ENCODE data around the gene SLC24A4. TPM values are rescaled to one million over a fixed set of nuclear protein-coding genes. Genes with fewer than 3 reads are reported as not detected.

SLC24A4 gene
- total RNA-seq, 1 donor from 2014 or later = 0.82 TPM

- no peaks in the 10 kb centered on the region for H3K36me3 Mint-ChIP-seq
- DNase-seq (ENCODE audit: extremely low spot score, unreplicated experiment) = no peak
- H3K9me3 Mint-ChIP-seq = peaks cover 15% of the 10 kb centered on the region
- peaks cover 12% of the 10 kb centered on the region for H3K27me3 Mint-ChIP-seq
- no peak overlapping the region for H3K4me3 Mint-ChIP-seq
- H3K27ac Mint-ChIP-seq = no peak overlapping the region
- H3K4me1 Mint-ChIP-seq (ENCODE audit: unreplicated experiment) = peaks cover 18% of the 10 kb centered on the region
- TF ChIP-seq, protein P1, sequence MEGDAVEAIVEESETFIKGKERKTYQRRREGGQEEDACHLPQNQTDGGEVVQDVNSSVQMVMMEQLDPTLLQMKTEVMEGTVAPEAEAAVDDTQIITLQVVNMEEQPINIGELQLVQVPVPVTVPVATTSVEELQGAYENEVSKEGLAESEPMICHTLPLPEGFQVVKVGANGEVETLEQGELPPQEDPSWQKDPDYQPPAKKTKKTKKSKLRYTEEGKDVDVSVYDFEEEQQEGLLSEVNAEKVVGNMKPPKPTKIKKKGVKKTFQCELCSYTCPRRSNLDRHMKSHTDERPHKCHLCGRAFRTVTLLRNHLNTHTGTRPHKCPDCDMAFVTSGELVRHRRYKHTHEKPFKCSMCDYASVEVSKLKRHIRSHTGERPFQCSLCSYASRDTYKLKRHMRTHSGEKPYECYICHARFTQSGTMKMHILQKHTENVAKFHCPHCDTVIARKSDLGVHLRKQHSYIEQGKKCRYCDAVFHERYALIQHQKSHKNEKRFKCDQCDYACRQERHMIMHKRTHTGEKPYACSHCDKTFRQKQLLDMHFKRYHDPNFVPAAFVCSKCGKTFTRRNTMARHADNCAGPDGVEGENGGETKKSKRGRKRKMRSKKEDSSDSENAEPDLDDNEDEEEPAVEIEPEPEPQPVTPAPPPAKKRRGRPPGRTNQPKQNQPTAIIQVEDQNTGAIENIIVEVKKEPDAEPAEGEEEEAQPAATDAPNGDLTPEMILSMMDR (conservative IDR thresholded peaks at IDR 0.05) = no peak
Measured at GRCh38 chr14:92404018-92404417, 81.1 kb downstream of the SLC24A4 start.

DNA sequence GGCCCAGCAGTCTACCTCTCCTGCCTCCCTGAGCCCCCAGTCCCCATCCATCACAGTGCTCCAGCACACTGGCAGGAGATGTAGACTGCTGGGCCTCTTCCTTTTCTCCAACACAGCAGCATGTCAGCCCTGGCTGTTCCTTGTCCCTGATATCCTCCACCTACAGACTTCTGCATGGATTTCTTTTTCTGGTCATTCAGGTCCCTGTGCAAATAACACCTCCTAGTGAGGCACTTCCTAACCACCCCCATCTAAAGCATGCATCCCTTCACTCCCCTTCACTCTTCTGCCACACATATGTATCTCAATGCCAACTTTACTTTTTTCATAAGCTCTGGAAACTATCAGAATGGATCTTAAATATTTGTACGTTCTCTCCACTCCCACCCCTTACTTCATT, 81.5 kb downstream of the SLC24A4 start:
- no peak overlapping the region for H3K4me3 Mint-ChIP-seq
- H3K9me3 Mint-ChIP-seq = peaks cover 18% of the 10 kb centered on the region
- H3K36me3 Mint-ChIP-seq = no peaks in the 10 kb centered on the region
- peaks cover 20% of the 10 kb centered on the region for H3K4me1 Mint-ChIP-seq (ENCODE audit: unreplicated experiment)
- peak overlapping the region; percentile 11 for H3K27ac Mint-ChIP-seq
- H3K27me3 Mint-ChIP-seq = peaks cover 8% of the 10 kb centered on the region
- no peak for DNase-seq (ENCODE audit: extremely low spot score, unreplicated experiment)
- TF ChIP-seq, protein P1 (conservative IDR thresholded peaks at IDR 0.05) = no peak

- H3K27me3 Mint-ChIP-seq = peaks cover 5% of the 10 kb centered on the region
- H3K27ac Mint-ChIP-seq = no peak overlapping the region
- H3K4me1 Mint-ChIP-seq (ENCODE audit: unreplicated experiment) = peaks cover 20% of the 10 kb centered on the region
- peaks cover 18% of the 10 kb centered on the region for H3K9me3 Mint-ChIP-seq
- TF ChIP-seq, protein P1 (conservative IDR thresholded peaks at IDR 0.05) = no peak
- no peak for DNase-seq (ENCODE audit: extremely low spot score, unreplicated experiment)
- no peak overlapping the region for H3K4me3 Mint-ChIP-seq
- no peaks in the 10 kb centered on the region for H3K36me3 Mint-ChIP-seq
Measured at GRCh38 chr14:92404938-92405337, 82.0 kb downstream of the SLC24A4 start.

DNA sequence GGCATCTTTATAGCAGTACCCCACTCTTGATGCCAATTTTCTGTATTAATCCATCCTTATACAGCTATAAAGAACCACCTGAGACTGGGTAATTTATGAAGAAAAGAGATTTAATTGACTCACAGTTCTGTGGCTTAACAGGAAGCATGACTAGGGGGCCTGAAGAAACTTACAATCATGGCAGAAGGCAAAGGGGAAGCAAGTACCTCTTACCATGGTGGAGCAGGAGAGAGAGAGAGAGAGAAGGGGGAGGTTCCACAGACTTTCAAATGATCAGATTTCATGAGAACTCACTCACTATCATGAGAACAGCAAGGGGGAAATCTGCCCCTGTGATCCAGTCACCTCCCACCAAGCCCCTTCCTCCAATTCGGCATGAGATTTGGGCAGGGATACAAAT, 84.4 kb downstream of the SLC24A4 start:
- DNase-seq (ENCODE audit: extremely low spot score, unreplicated experiment) = no peak
- Mint-ChIP-seq H3K9me3 (peaks cover 18% of the 10 kb centered on the region), H3K36me3 (no peaks in the 10 kb centered on the region), H3K27ac (no peak overlapping the region), H3K4me1 (ENCODE audit: unreplicated experiment) (peaks cover 25% of the 10 kb centered on the region), H3K27me3 (peaks cover 12% of the 10 kb centered on the region), H3K4me3 (no peak overlapping the region)
- TF ChIP-seq, protein P1 (conservative IDR thresholded peaks at IDR 0.05) = no peak

- Mint-ChIP-seq H3K4me3 (no peak overlapping the region), H3K27ac (peak overlapping the region; percentile 12), H3K9me3 (peaks cover 18% of the 10 kb centered on the region), H3K4me1 (ENCODE audit: unreplicated experiment) (peaks cover 31% of the 10 kb centered on the region), H3K27me3 (peaks cover 28% of the 10 kb centered on the region), H3K36me3 (no peaks in the 10 kb centered on the region)
- DNase-seq (ENCODE audit: extremely low spot score, unreplicated experiment) = no peak
- TF ChIP-seq, protein P1 (conservative IDR thresholded peaks at IDR 0.05) = no peak
Measured at GRCh38 chr14:92409043-92409442, 86.1 kb downstream of the SLC24A4 start.

DNA sequence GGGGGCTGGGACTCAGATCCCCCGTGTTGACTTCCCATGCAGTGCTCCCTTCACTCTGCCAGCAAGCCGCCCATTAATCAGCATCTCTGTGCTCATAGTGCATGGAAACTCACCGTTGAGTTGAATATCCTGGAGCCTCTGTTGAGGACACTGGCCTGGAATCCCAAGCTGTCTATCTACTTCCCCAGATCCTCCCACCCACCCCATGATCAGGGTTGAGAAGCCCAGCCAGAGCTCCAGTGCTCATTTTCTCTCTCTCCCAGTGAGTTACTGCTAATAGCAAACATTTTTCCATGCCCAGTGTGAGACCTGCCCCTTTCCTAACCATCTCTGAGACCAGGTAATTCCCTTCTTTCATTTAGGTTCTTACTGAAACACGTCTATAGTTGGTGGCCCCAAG, 88.2 kb downstream of the SLC24A4 start:
- TF ChIP-seq, protein P1 (conservative IDR thresholded peaks at IDR 0.05) = no peak
- peaks cover 24% of the 10 kb centered on the region for H3K4me1 Mint-ChIP-seq (ENCODE audit: unreplicated experiment)
- DNase-seq (ENCODE audit: extremely low spot score, unreplicated experiment) = no peak
- H3K4me3 Mint-ChIP-seq = no peak overlapping the region
- H3K27ac Mint-ChIP-seq = no peak overlapping the region
- H3K27me3 Mint-ChIP-seq = peaks cover 28% of the 10 kb centered on the region
- H3K36me3 Mint-ChIP-seq = no peaks in the 10 kb centered on the region
- H3K9me3 Mint-ChIP-seq = peaks cover 14% of the 10 kb centered on the region
